Liver (tissue), 9 donors: ENCODE measurements around the gene ENTR1. TPM values are rescaled to one million over a fixed set of nuclear protein-coding genes. Genes with fewer than 3 reads are reported as not detected.

ENCODE experiments used
- DNase-seq: peaks from one replicate; pipeline ENCODE4 v3.0.0-alpha.2; 2017; ENCODE audit warnings: low spot score
- H3K27ac ChIP-seq, 2 donors: one replicate each; pipeline ENCODE4 v1.7.0; 2013; ENCODE audit warnings: inconsistent platforms in 2 of 2, low read length in 2 of 2, control low read depth in 1 of 2, low read depth in 1 of 2, mild to moderate bottlenecking in 1 of 2
- H3K27me3 ChIP-seq, 4 donors: one replicate each; pipeline versions ENCODE4 v1.6.1 to v1.7.0; 2013; ENCODE audit warnings: low read length in 3 of 4, inconsistent platforms in 1 of 4, mild to moderate bottlenecking in 1 of 4, moderate library complexity in 1 of 4; ENCODE audit not compliant: control insufficient read depth in 4 of 4, insufficient read depth in 4 of 4
- H3K36me3 ChIP-seq, 4 donors: one replicate each; pipeline versions ENCODE4 v1.6.1 to v1.7.0; 2013; ENCODE audit warnings: low read length in 3 of 4, mild to moderate bottlenecking in 3 of 4, low read depth in 1 of 4, moderate library complexity in 1 of 4; ENCODE audit not compliant: control insufficient read depth in 4 of 4, insufficient read depth in 3 of 4
- H3K4me1 ChIP-seq, 4 donors: one replicate each; pipeline versions ENCODE4 v1.6.1 to v1.7.0; 2013; ENCODE audit warnings: low read length in 3 of 4, mild to moderate bottlenecking in 3 of 4, moderate library complexity in 1 of 4; ENCODE audit not compliant: control insufficient read depth in 4 of 4, insufficient read depth in 4 of 4
- H3K4me3 ChIP-seq, 3 donors: one replicate each; pipeline versions ENCODE4 v1.6.1 to v1.7.0; 2013; ENCODE audit warnings: low read length in 3 of 3, control low read depth in 1 of 3, low read depth in 1 of 3, mild to moderate bottlenecking in 1 of 3
- H3K9ac ChIP-seq, 2 donors: one replicate each; pipeline ENCODE4 v1.7.0; 2013; ENCODE audit warnings: low read length in 2 of 2, mild to moderate bottlenecking in 2 of 2, moderate library complexity in 2 of 2, control low read depth in 1 of 2, low read depth in 1 of 2
- H3K9me3 ChIP-seq, 4 donors: one replicate each; pipeline versions ENCODE4 v1.6.1 to v1.7.0; 2013; ENCODE audit warnings: low read length in 3 of 4; ENCODE audit not compliant: control insufficient read depth in 4 of 4
- ATF3 ChIP-seq: IDR thresholded peaks from 2 replicates; pipeline ENCODE4 v1.6.1; 2016; ENCODE audit warnings: antibody characterized with exemption
- EGR1 ChIP-seq, 2 donors: IDR thresholded peaks; 2 replicates each; pipeline ENCODE4 v1.6.1; 2016 to 2018; ENCODE audit warnings: antibody characterized with exemption in 2 of 2, low read depth in 2 of 2
- FOXA1 ChIP-seq: IDR thresholded peaks from 2 replicates; pipeline ENCODE4 v1.6.1; 2016; ENCODE audit warnings: antibody characterized with exemption
- FOXA2 ChIP-seq: IDR thresholded peaks from 2 replicates; pipeline ENCODE4 v1.6.1; 2016; ENCODE audit warnings: antibody characterized with exemption
- GABPA ChIP-seq, 2 donors: IDR thresholded peaks in 1 of 2; conservative IDR thresholded peaks in 1 of 2; 2 replicates each; pipeline ENCODE4 v1.6.1; 2016; ENCODE audit warnings: antibody characterized with exemption in 2 of 2, mild to moderate bottlenecking in 1 of 2, moderate library complexity in 1 of 2
- HNF4A ChIP-seq, 2 donors: conservative IDR thresholded peaks; 2 replicates each; pipeline ENCODE4 v1.6.1; 2016; ENCODE audit warnings: antibody characterized with exemption in 2 of 2, mild to moderate bottlenecking in 2 of 2
- HNF4G ChIP-seq: IDR thresholded peaks from 2 replicates; pipeline ENCODE4 v1.6.1; 2016; ENCODE audit warnings: antibody characterized with exemption
- JUND ChIP-seq, 2 donors: IDR thresholded peaks; 2 replicates each; pipeline ENCODE4 v1.6.1; 2016; ENCODE audit warnings: antibody characterized with exemption in 2 of 2
- MAX ChIP-seq: IDR thresholded peaks from 2 replicates; pipeline ENCODE4 v1.6.1; 2016; ENCODE audit warnings: antibody characterized with exemption
- NR2F2 ChIP-seq: IDR thresholded peaks from 2 replicates; pipeline ENCODE4 v1.6.1; 2016; ENCODE audit warnings: antibody characterized with exemption
- RAD21 ChIP-seq, 2 donors: IDR thresholded peaks; 2 replicates each; pipeline ENCODE4 v1.6.1; 2016; ENCODE audit warnings: antibody characterized with exemption in 2 of 2, mild to moderate bottlenecking in 2 of 2
- RXRA ChIP-seq, 2 donors: IDR thresholded peaks; 2 replicates each; pipeline ENCODE4 v1.6.1; 2017 to 2018; ENCODE audit warnings: antibody characterized with exemption in 2 of 2, mild to moderate bottlenecking in 1 of 2
- SP1 ChIP-seq: IDR thresholded peaks from 2 replicates; pipeline ENCODE4 v1.6.1; 2018; ENCODE audit warnings: antibody characterized with exemption, mild to moderate bottlenecking
- TAF1 ChIP-seq: conservative IDR thresholded peaks from 2 replicates; pipeline ENCODE4 v1.6.1; 2016; ENCODE audit warnings: antibody characterized with exemption, mild to moderate bottlenecking
- YY1 ChIP-seq: IDR thresholded peaks from 2 replicates; pipeline ENCODE4 v1.6.1; 2016; ENCODE audit warnings: antibody characterized with exemption, mild to moderate bottlenecking
- ZBTB33 ChIP-seq: IDR thresholded peaks from 2 replicates; pipeline ENCODE4 v1.6.1; 2016; ENCODE audit warnings: antibody characterized with exemption
- WGBS: extraction: QIAGEN DNeasy Blood & Tissue Kit; methylation state at CpG from one replicate; pipeline ENCODE4 v1.1.7; 2013; 5-methylcytosine and 5-hydroxymethylcytosine counted together
- polyA plus RNA-seq, 2 donors: library from polyadenylated mRNA; stranded (reverse) in 1 of 2; unstranded in 1 of 2; fragments of 200-250 nt in 1 of 2; fragments of >200 nt in 1 of 2; fragmentation: Nextera tagmentation in 1 of 2; extraction: Ambion mirVana in 1 of 2; gene quantifications; one replicate each; pipeline versions ENCODE4 v1.2.1 to v1.2.3, GENCODE V29; 2013 to 2015
- total RNA-seq, 2 donors: library from RNA; depleted of rRNA; stranded (reverse); fragments of >200 nt; gene quantifications; one replicate each; pipeline ENCODE4 v1.2.3, GENCODE V29; 2014
- TF ChIP-seq, protein P1 (sequence below): fragments of 150-350 bp; IDR thresholded peaks from 2 replicates; pipeline ENCODE4 v1.5.1; 2017; ENCODE audit warnings: improper control_type of control experiment, low read depth, low read length; ENCODE audit not compliant: missing input control
- TF ChIP-seq, protein P2 (sequence below): IDR thresholded peaks from 2 replicates; pipeline ENCODE4 v1.6.1; 2016; ENCODE audit warnings: antibody characterized with exemption, mild to moderate bottlenecking
- donor health status: healthy.
- donor health status: healthy.
- donor health status: healthy.
- donor health status: healthy.
- donor health status: healthy.

ENTR1 gene
- total and polyA plus RNA-seq, 4 donors: 11.0 to 28.1 (median 19.1) TPM

- DNase-seq: no peak
Observed at GRCh38 chr9:136403915-136404800, 6.3 kb downstream of the ENTR1 start.

More at GRCh38 chr9:136403915-136404800, 6.3 kb downstream of the ENTR1 start:
- Histone ChIP-seq H3K9ac (no peak overlapping the region), H3K4me3 (no peak overlapping the region), H3K36me3 (peaks cover 8 to 40% (median 10%) of the 10 kb centered on the region in 4 donors), H3K27me3 (no peaks in the 10 kb centered on the region), H3K27ac (no peak overlapping the region), H3K9me3 (no peaks in the 10 kb centered on the region), H3K4me1 (peaks cover 0 to 12% (median 8%) of the 10 kb centered on the region in 4 donors)
- WGBS: 90% methylated on average over 32 of the region's 32 CpGs
- TF ChIP-seq NR2F2 (no peak), TAF1 (no peak), JUND (IDR thresholded peaks at IDR 0.05) (no peak), RAD21 (IDR thresholded peaks at IDR 0.05) (no peak), ATF3 (no peak), SP1 (no peak), ZBTB33 (no peak), MAX (no peak), FOXA1 (no peak), EGR1 (IDR thresholded peaks at IDR 0.05; ENCODE audit: low read depth in 2 of 2) (no peak), RXRA (IDR thresholded peaks at IDR 0.05) (no peak), GABPA (IDR thresholded peaks at IDR 0.05 in 1 of 2, conservative IDR thresholded peaks at IDR 0.05 in 1 of 2) (no peak), YY1 (no peak), HNF4G (no peak), HNF4A (conservative IDR thresholded peaks at IDR 0.05) (no peak), FOXA2 (no peak)
- TF ChIP-seq, protein P1, sequence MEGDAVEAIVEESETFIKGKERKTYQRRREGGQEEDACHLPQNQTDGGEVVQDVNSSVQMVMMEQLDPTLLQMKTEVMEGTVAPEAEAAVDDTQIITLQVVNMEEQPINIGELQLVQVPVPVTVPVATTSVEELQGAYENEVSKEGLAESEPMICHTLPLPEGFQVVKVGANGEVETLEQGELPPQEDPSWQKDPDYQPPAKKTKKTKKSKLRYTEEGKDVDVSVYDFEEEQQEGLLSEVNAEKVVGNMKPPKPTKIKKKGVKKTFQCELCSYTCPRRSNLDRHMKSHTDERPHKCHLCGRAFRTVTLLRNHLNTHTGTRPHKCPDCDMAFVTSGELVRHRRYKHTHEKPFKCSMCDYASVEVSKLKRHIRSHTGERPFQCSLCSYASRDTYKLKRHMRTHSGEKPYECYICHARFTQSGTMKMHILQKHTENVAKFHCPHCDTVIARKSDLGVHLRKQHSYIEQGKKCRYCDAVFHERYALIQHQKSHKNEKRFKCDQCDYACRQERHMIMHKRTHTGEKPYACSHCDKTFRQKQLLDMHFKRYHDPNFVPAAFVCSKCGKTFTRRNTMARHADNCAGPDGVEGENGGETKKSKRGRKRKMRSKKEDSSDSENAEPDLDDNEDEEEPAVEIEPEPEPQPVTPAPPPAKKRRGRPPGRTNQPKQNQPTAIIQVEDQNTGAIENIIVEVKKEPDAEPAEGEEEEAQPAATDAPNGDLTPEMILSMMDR: no peak
- TF ChIP-seq, protein P2, sequence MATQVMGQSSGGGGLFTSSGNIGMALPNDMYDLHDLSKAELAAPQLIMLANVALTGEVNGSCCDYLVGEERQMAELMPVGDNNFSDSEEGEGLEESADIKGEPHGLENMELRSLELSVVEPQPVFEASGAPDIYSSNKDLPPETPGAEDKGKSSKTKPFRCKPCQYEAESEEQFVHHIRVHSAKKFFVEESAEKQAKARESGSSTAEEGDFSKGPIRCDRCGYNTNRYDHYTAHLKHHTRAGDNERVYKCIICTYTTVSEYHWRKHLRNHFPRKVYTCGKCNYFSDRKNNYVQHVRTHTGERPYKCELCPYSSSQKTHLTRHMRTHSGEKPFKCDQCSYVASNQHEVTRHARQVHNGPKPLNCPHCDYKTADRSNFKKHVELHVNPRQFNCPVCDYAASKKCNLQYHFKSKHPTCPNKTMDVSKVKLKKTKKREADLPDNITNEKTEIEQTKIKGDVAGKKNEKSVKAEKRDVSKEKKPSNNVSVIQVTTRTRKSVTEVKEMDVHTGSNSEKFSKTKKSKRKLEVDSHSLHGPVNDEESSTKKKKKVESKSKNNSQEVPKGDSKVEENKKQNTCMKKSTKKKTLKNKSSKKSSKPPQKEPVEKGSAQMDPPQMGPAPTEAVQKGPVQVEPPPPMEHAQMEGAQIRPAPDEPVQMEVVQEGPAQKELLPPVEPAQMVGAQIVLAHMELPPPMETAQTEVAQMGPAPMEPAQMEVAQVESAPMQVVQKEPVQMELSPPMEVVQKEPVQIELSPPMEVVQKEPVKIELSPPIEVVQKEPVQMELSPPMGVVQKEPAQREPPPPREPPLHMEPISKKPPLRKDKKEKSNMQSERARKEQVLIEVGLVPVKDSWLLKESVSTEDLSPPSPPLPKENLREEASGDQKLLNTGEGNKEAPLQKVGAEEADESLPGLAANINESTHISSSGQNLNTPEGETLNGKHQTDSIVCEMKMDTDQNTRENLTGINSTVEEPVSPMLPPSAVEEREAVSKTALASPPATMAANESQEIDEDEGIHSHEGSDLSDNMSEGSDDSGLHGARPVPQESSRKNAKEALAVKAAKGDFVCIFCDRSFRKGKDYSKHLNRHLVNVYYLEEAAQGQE: no peak
